Smooth muscle cell (in vitro differentiated cells): ENCODE results near the gene IRAK3. TPM values are rescaled to one million over a fixed set of nuclear protein-coding genes. Genes with fewer than 3 reads are reported as not detected.

Experiments
- DNase-seq: peaks from one replicate; lab custom pipeline; 2025; ENCODE audit not compliant: unreplicated experiment; lab: John Stamatoyannopoulos, UW
- H2AFZ ChIP-seq: fragments of 200-600 bp; sonication (generic); 2 replicates; pipeline ENCODE4 v1.6.0; 2016; ENCODE audit warnings: antibody characterized with exemption, low read depth, mild to moderate bottlenecking
- H3F3A ChIP-seq: fragments of 200-600 bp; sonication (generic); 2 replicates; pipeline ENCODE4 v1.6.0; 2017; ENCODE audit warnings: antibody characterized with exemption, low read depth
- H3K27ac ChIP-seq: fragments of 200-600 bp; sonication (generic); 2 replicates; pipeline ENCODE4 v1.5.1; 2016; ENCODE audit warnings: low read depth, mild to moderate bottlenecking
- H3K27me3 ChIP-seq: fragments of 200-600 bp; sonication (generic); 2 replicates; pipeline ENCODE4 v1.6.1; 2016; ENCODE audit warnings: low read depth, mild to moderate bottlenecking
- H3K36me3 ChIP-seq: fragments of 200-600 bp; sonication (generic); 2 replicates; pipeline ENCODE4 v1.5.1; 2016; ENCODE audit warnings: low read depth
- H3K4me1 ChIP-seq: fragments of 200-600 bp; sonication (generic); 2 replicates; pipeline ENCODE4 v1.5.1; 2016; ENCODE audit warnings: low read depth
- H3K4me2 ChIP-seq: fragments of 200-600 bp; sonication (generic); 2 replicates; pipeline ENCODE4 v1.6.0; 2016; ENCODE audit warnings: mild to moderate bottlenecking
- H3K4me3 ChIP-seq: fragments of 200-600 bp; sonication (generic); 2 replicates; pipeline ENCODE4 v1.5.1; 2016; ENCODE audit warnings: mild to moderate bottlenecking
- H3K79me2 ChIP-seq: fragments of 200-600 bp; sonication (generic); 2 replicates; pipeline ENCODE4 v1.6.0; 2016; ENCODE audit warnings: low read depth, mild to moderate bottlenecking
- H3K9ac ChIP-seq: fragments of 200-600 bp; sonication (generic); 2 replicates; pipeline ENCODE4 v1.6.0; 2016; ENCODE audit warnings: low read depth
- H3K9me3 ChIP-seq: fragments of 200-600 bp; sonication (generic); replicated peaks from 2 replicates; pipeline ENCODE4 v1.5.1; 2016; ENCODE audit warnings: low read depth
- H4K20me1 ChIP-seq: fragments of 200-600 bp; sonication (generic); 2 replicates; pipeline ENCODE4 v1.6.0; 2016; ENCODE audit warnings: low read depth
- WGBS: methylation state at CpG from one replicate; pipeline ENCODE4 v1.1.7; 2016; ENCODE audit warnings: low lambda C conversion rate; 5-methylcytosine and 5-hydroxymethylcytosine counted together
- polyA plus RNA-seq: library from polyadenylated mRNA; unstranded; fragments of >200 nt; fragmentation: Nextera tagmentation; extraction: Ambion mirVana; gene quantifications from 2 replicates; pipeline ENCODE4 v1.2.1, GENCODE V29; 2016
- total RNA-seq: library from RNA; depleted of rRNA; stranded (reverse); fragments of >200 nt; gene quantifications from 2 replicates; pipeline ENCODE4 v1.2.3, GENCODE V29; 2014
- TF ChIP-seq, protein P1 (sequence below): fragments of 200-600 bp; sonication (generic); IDR thresholded peaks from 2 replicates; pipeline ENCODE4 v1.5.1; 2017; ENCODE audit warnings: borderline replicate concordance, mild to moderate bottlenecking, antibody characterized with exemption; ENCODE audit not compliant: insufficient read depth, poor library complexity, severe bottlenecking

Gene IRAK3, protein sequence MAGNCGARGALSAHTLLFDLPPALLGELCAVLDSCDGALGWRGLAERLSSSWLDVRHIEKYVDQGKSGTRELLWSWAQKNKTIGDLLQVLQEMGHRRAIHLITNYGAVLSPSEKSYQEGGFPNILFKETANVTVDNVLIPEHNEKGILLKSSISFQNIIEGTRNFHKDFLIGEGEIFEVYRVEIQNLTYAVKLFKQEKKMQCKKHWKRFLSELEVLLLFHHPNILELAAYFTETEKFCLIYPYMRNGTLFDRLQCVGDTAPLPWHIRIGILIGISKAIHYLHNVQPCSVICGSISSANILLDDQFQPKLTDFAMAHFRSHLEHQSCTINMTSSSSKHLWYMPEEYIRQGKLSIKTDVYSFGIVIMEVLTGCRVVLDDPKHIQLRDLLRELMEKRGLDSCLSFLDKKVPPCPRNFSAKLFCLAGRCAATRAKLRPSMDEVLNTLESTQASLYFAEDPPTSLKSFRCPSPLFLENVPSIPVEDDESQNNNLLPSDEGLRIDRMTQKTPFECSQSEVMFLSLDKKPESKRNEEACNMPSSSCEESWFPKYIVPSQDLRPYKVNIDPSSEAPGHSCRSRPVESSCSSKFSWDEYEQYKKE
- 5.3 and 6.8 TPM in 2 replicates for total RNA-seq
- 2.4 and 2.5 TPM in 2 replicates for polyA plus RNA-seq

- peak; percentile 26 for DNase-seq
- peak within 1 kb of the TSS; percentile 87 for H3K4me2 ChIP-seq
- H4K20me1 ChIP-seq, result no peaks in the 10 kb centered on the region
- H3F3A ChIP-seq, result no peaks in the 10 kb centered on the region
- H3K27ac ChIP-seq, result peak within 1 kb of the TSS; percentile 11
- H2AFZ ChIP-seq, result peak within 1 kb of the TSS; percentile 94
- H3K79me2 ChIP-seq, result no peaks in the 10 kb centered on the region
- TF ChIP-seq, protein P1, sequence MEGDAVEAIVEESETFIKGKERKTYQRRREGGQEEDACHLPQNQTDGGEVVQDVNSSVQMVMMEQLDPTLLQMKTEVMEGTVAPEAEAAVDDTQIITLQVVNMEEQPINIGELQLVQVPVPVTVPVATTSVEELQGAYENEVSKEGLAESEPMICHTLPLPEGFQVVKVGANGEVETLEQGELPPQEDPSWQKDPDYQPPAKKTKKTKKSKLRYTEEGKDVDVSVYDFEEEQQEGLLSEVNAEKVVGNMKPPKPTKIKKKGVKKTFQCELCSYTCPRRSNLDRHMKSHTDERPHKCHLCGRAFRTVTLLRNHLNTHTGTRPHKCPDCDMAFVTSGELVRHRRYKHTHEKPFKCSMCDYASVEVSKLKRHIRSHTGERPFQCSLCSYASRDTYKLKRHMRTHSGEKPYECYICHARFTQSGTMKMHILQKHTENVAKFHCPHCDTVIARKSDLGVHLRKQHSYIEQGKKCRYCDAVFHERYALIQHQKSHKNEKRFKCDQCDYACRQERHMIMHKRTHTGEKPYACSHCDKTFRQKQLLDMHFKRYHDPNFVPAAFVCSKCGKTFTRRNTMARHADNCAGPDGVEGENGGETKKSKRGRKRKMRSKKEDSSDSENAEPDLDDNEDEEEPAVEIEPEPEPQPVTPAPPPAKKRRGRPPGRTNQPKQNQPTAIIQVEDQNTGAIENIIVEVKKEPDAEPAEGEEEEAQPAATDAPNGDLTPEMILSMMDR, result no peak
- H3K4me3 ChIP-seq, result peak within 1 kb of the TSS; percentile 50
- H3K4me1 ChIP-seq, result no peaks in the 10 kb centered on the region
- H3K9me3 ChIP-seq, result no peaks in the 10 kb centered on the region
- 23% methylated on average over 74 of the region's 82 CpGs for WGBS
- H3K9ac ChIP-seq, result no peak within 1 kb of the TSS
- H3K27me3 ChIP-seq, result peaks cover 13% of the 10 kb centered on the region
- H3K36me3 ChIP-seq, result no peaks in the 10 kb centered on the region
These were observed at the start of gene IRAK3 for GRCh38 chr12:66188584-66189485. TSS of gene IRAK3 (plus strand) at chr12:66189214. CDS start at chr12:66189300, 86 bp downstream.

GRCh38 chr12:66139328-66139727 lies 49.7 kb upstream of the IRAK3 start:
- H3K4me3 ChIP-seq, result no peak overlapping the region
- peaks cover 14% of the 10 kb centered on the region for H3K36me3 ChIP-seq
- no peak overlapping the region for H2AFZ ChIP-seq
- no peak for DNase-seq
- peaks cover 8% of the 10 kb centered on the region for H3K9me3 ChIP-seq
- no peaks in the 10 kb centered on the region for H3F3A ChIP-seq
- no peaks in the 10 kb centered on the region for H4K20me1 ChIP-seq
- no peak overlapping the region for H3K27ac ChIP-seq
- H3K27me3 ChIP-seq, result no peaks in the 10 kb centered on the region
- WGBS, result 96% methylated on average over 2 of the region's 2 CpGs
- H3K4me1 ChIP-seq, result no peaks in the 10 kb centered on the region
- H3K79me2 ChIP-seq, result no peaks in the 10 kb centered on the region
- TF ChIP-seq, protein P1, result no peak
- H3K4me2 ChIP-seq, result no peak overlapping the region
- H3K9ac ChIP-seq, result no peak overlapping the region

- TF ChIP-seq, protein P1, result no peak
- H3K27ac ChIP-seq, result no peak overlapping the region
- no peak overlapping the region for H3K9ac ChIP-seq
- peaks cover 17% of the 10 kb centered on the region for H3K36me3 ChIP-seq
- H4K20me1 ChIP-seq, result no peaks in the 10 kb centered on the region
- peaks cover 8% of the 10 kb centered on the region for H3K9me3 ChIP-seq
- no peaks in the 10 kb centered on the region for H3K79me2 ChIP-seq
- H3K4me2 ChIP-seq, result no peak overlapping the region
- H3F3A ChIP-seq, result no peaks in the 10 kb centered on the region
- no peaks in the 10 kb centered on the region for H3K4me1 ChIP-seq
- no peak for DNase-seq
- H3K27me3 ChIP-seq, result no peaks in the 10 kb centered on the region
- H2AFZ ChIP-seq, result no peak overlapping the region
- H3K4me3 ChIP-seq, result no peak overlapping the region
These were observed 48.3 kb upstream of the IRAK3 start for GRCh38 chr12:66140731-66141130.
